SK-N-SH treated with all-trans-retinoic acid at 6 μM for 48 hours (cell line): ENCODE measurements around the gene TAS2R50.

Experiments
- CREB5 ChIP-seq: fragments of 250-450 bp; sonication (Bioruptor Pico); IDR thresholded peaks from 2 replicates; pipeline ENCODE4 v1.5.1; 2020; ENCODE audit warnings: low read depth, mild to moderate bottlenecking, moderate library complexity
- ISL1 ChIP-seq: fragments of 250-450 bp; sonication (Bioruptor Pico); IDR thresholded peaks from 2 replicates; pipeline ENCODE4 v2.1.2; 2022; ENCODE audit warnings: mild to moderate bottlenecking, moderate library complexity
- PPARA ChIP-seq: fragments of 250-450 bp; sonication (Bioruptor Pico); IDR thresholded peaks from 2 replicates; pipeline ENCODE4 v1.5.0; 2020; ENCODE audit warnings: mild to moderate bottlenecking, borderline replicate concordance
- SNAI2 ChIP-seq: fragments of 250-450 bp; sonication (Bioruptor Pico); IDR thresholded peaks from 2 replicates; pipeline ENCODE4 v1.5.0; 2020; ENCODE audit warnings: mild to moderate bottlenecking, moderate library complexity
- TSHZ2 ChIP-seq: fragments of 250-450 bp; sonication (Bioruptor Pico); IDR thresholded peaks from 2 replicates; pipeline ENCODE4 v1.5.0; 2020; ENCODE audit warnings: mild to moderate bottlenecking, moderate library complexity

- TF ChIP-seq TSHZ2 (CRISPR knock-in tag) = no peak
- TF ChIP-seq CREB5 = no peak
- no peak for TF ChIP-seq ISL1 (CRISPR knock-in tag)
- no peak for TF ChIP-seq SNAI2 (CRISPR knock-in tag)
- no peak for TF ChIP-seq PPARA (CRISPR knock-in tag)
Observed at GRCh38 chr12:11023387-11023786, 36.7 kb upstream of the TAS2R50 start.
